Germinal center (tissue), 1 donor: ENCODE measurements around the gene TRIM64.
"Not testable (repeated sequence)": the region's sequence is repeated elsewhere in the genome, so short reads cannot be mapped to it uniquely, and the experiment has no call there.

Experiments
- DNase-seq: peaks from one replicate; pipeline ENCODE4 v3.0.0; 2012; ENCODE audit warnings: mixed read lengths, low spot score

Gene TRIM64, protein sequence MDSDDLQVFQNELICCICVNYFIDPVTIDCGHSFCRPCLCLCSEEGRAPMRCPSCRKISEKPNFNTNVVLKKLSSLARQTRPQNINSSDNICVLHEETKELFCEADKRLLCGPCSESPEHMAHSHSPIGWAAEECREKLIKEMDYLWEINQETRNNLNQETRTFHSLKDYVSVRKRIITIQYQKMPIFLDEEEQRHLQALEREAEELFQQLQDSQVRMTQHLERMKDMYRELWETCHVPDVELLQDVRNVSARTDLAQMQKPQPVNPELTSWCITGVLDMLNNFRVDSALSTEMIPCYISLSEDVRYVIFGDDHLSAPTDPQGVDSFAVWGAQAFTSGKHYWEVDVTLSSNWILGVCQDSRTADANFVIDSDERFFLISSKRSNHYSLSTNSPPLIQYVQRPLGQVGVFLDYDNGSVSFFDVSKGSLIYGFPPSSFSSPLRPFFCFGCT

DNA sequence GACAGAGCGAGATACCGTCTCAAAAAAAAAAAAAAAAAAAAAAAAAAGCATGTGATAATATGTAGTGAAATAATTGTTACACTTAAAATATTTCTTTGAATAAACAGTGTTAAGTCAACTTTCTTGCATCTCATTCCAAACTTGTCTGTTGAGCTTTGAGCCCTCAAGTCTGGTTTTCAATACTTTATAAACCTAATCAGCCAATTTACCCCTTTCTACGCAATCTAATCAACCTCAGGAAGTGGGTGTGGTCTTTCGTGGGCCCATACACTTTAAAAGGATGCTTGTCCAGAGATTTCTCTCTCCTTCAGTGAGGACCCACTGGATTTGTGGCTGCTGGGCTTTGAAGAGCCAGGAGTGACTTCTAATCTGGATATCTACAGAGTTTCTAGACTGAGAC is at the start of gene TRIM64:
TRIM64 (plus strand) TSS at position 301 of the 400 bp plus-strand sequence. CDS start 2,467 bp downstream, outside the sequence.
- not testable (repeated sequence) for DNase-seq

DNA sequence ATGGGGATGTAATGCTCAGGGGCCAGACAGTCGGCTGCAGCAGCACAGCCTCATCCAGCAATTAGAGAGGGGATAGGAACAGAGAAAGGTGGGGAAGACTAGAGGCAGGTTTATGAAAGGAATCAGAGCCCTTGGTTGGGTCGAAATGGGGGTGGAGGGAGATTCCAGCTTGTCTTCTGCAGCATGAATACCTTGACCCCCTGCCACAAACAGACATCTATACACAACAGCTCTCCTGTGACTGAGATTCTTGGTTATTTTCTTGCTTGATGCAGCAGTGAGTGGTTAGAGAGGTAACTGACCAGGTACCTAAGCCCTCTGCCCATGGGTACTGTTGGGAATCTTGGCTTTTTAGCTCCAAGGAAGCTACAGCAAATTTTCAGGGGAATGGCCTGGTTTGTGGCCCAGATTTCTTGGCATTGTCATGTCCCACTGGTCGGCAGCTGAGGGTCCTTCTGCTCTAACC is 43.6 kb upstream of the TRIM64 start, which contains the start of gene TRIM49D1:
TRIM49D1 (minus strand) TSS at position 51 of the 466 bp plus-strand sequence. CDS start 4,535 bp downstream, outside the sequence.
- DNase-seq = no peak

DNA sequence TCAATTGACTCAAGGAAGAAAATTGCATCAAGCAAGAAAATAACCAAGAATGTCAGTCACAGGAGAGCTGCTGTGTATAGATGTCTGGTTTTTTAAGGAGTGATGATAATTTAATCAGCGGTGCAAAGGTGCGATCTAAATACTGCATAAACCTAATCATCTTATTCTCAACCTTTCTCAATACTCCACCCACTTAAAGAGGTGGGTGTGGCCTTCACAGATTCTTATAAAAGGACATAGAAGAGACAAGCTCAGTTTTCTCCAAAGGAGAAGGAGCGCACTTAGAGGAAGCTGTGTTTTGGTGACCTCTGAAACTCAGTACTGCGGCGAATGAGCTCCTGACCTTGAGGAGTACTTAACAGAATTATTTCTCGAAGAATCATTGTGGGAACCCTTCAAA is 42.1 kb upstream of the TRIM64 start, which contains the start of gene TRIM49D2:
TRIM49D2 (plus strand) TSS at position 301 of the 400 bp plus-strand sequence. CDS start 2,698 bp downstream, outside the sequence.
- not testable (repeated sequence) for DNase-seq

DNA sequence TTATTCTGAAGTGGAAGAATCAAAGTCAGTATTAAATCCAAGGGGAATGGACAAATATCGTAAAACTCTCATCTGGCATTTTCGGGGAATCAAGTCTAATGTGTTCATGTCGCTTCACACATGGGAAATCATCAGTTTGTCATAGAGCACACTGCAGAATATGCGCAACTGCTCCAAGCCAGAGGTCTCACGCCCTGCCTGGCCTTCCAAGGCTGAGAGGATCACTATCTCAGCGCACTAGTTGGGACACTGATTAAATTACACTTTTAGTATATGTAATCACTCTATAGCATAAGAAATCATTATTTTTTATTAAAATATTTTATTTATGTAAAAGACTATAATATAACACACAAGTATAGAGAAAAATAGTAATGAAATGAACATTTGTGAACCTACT is 5.0 kb upstream of the TRIM64 start:
- DNase-seq = not testable (repeated sequence)
